ELF-1 (cell line): ENCODE measurements around the gene SPRR2G.
"Not testable (repeated sequence)": the region's sequence is repeated elsewhere in the genome, so short reads cannot be mapped to it uniquely, and the experiment has no call there.

ENCODE experiments used
- DNase-seq: peaks from one replicate; pipeline ENCODE4 v3.0.0-alpha.2; 2016; ENCODE audit warnings: low read depth, low spot score

Gene SPRR2G

DNA sequence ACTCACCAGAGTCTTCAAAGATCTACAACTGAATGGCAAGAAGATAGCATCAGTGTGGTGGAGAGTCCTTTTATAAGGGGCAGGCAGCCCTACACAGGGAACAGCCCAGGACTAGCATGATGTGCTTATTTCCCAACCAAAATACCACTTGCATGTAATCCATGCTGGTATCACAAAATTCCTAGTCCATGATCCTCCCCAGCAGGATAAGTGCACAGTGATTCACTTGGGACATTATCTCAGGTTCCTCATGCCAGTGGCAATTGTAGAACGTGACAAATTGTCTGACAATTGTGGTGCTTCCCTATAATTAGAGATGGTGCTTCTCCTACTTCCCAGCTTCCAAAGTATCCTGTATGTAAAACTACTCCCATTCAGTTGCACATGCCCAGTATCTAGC lies at the start of gene SPRR2G:
SPRR2G (minus strand) TSS at position 45 of the 400 bp plus-strand sequence. CDS start 780 bp downstream, outside the sequence.
- no peak for DNase-seq

- DNase-seq, result no peak
These were observed 44.5 kb upstream of the SPRR2G start for GRCh38 chr1:153195216-153195615.

DNA sequence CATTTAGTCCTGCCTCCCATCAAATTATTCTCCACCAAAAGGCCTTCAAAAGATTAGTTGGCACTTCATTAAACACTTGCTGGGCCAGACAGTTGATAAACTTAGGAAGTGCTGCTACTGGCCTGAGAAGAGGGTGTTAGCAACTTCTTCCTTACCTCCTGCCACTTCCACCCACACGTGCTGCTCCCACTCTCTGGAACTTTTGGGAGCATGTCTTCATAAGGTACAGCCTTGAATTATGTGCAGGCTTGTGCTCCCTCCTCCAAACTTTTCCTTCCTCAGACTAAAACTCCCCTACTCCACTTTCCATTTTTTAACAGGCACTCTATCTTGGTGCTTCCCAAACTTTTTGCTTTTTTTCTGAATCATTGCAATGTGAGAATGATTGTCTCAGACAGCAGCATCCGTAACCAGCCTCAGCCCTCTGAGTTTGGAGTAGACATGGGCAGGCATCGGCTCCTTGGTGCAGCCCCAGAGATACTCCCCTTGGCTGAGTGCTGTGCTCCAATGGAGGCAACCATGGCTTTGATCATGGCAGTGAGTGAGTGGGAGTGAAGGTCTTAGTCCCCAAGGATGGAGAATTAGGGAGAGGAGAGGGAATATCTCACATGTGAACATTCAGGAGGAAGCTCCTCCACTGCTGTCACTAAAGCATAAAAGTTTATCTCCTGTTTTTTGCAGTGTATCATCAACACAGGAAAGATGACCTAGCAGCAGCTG lies 43.8 kb upstream of the SPRR2G start:
- no peak for DNase-seq

- peak; percentile 62 for DNase-seq
These were observed 42.0 kb upstream of the SPRR2G start for GRCh38 chr1:153192697-153193096.

GRCh38 chr1:153190373-153190772 lies 39.7 kb upstream of the SPRR2G start:
- no peak for DNase-seq

GRCh38 chr1:153188301-153188700 lies 37.6 kb upstream of the SPRR2G start:
- DNase-seq, result not testable (repeated sequence)

- no peak for DNase-seq
These were observed 29.9 kb upstream of the SPRR2G start for GRCh38 chr1:153180556-153180955.

GRCh38 chr1:153178922-153179321 lies 28.2 kb upstream of the SPRR2G start:
- no peak for DNase-seq

DNA sequence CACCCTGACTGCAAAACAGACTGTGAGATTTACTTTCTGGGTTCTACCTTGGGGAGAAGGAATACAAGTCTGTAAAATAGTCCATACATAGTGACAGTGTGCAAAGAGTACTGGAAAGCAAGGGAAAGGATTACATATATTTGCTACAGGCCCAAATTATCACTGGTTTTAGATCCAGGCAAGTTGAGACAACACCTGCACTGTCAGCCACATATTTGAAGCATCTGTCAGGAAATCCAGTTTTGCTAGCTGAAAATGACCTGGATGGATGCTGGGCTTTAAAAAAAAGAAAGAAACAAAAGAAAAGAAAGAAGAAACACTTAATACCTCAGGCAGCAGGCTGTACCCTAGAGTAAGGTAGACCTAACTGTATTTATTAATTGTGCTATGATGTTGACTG lies 23.9 kb upstream of the SPRR2G start:
- DNase-seq, result no peak

GRCh38 chr1:153168686-153169085 lies 18.0 kb upstream of the SPRR2G start:
- no peak for DNase-seq

GRCh38 chr1:153155541-153155940 lies 4.9 kb upstream of the SPRR2G start:
- no peak for DNase-seq

GRCh38 chr1:153152481-153152880 lies 1.8 kb upstream of the SPRR2G start:
- DNase-seq, result no peak

GRCh38 chr1:153141377-153141776 lies 9.3 kb downstream of the SPRR2G start:
- DNase-seq, result no peak

GRCh38 chr1:153140484-153140883 lies 10.2 kb downstream of the SPRR2G start:
- no peak for DNase-seq

DNA sequence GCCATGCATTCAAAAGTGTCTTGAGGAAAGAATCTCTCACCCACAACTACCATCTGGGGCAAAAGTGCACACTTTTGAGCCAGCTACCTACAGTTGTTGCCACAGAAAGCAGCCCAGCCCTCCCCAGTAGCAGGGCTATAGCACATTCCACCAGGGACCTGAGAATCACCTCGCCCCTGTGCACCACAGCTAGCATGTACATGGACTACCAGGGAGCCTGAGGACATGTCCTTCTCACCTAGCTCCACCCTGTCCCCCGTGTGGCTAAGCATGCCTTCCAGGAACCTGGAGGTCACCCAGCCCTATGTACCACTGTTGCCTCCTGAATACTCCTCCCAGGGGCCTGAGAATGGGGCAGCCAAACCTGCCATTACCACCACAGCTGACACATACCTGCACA lies 16.9 kb downstream of the SPRR2G start:
- DNase-seq, result no peak

DNA sequence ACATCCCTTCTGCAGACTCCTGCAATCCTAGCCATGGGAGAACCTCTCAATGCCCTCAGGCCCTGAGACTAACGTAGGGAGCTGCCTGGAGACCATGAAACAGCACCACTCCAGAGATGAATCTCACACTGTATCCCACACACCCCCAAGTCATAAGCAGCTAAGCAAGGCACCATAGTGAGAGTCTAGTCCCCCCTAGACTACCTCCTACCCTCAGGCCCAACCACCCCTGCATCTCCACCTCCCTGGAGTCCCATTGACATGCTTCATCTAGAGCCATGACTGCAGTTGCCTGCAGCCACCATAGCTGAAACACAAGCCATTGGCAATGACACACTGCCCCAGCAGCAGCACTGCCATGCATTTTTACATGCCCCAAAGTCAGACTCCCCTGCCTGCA lies 17.4 kb downstream of the SPRR2G start:
- DNase-seq, result no peak

DNA sequence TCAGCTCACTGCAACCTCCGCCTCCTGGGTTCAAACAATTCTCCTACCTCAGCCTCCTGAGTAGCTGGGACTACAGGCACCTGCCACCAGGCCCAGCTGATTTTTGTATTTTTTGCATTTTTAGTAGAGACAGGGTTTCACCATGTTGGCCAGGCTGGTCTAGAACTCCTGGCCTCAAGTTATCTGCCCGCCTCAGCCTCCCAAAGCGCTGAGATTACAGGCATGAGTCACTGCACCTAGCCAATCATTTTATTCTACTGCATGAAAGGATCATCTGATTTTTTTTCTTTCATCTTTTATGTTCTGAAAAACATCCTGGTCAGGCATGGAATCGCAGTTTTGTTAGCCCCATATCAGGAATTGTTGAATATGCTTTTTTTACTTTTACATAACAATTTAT lies 22.0 kb downstream of the SPRR2G start:
- not testable (repeated sequence) for DNase-seq

DNA sequence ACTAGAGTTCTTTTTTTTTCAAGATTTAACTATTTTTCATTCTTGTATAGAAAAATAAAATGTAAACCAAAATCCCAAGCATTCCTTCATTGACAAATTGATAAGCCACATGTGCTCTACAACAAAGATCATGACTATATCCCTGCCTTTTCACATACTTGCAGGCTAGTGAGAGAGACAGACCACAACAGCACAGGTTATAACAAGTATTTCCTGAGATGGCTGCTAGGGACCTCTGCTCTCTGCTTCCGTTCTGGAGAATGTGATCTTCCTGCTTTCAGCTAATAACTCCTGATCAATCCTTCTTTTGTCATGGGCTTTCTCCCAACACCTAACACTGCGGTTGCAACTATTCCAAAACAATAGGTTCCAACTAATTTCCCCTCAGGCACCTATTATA lies 23.4 kb downstream of the SPRR2G start:
- DNase-seq, result no peak

- DNase-seq, result no peak
These were observed 25.2 kb downstream of the SPRR2G start for GRCh38 chr1:153125536-153125935.

GRCh38 chr1:153123793-153124192 lies 26.9 kb downstream of the SPRR2G start:
- peak; percentile 47 for DNase-seq

DNA sequence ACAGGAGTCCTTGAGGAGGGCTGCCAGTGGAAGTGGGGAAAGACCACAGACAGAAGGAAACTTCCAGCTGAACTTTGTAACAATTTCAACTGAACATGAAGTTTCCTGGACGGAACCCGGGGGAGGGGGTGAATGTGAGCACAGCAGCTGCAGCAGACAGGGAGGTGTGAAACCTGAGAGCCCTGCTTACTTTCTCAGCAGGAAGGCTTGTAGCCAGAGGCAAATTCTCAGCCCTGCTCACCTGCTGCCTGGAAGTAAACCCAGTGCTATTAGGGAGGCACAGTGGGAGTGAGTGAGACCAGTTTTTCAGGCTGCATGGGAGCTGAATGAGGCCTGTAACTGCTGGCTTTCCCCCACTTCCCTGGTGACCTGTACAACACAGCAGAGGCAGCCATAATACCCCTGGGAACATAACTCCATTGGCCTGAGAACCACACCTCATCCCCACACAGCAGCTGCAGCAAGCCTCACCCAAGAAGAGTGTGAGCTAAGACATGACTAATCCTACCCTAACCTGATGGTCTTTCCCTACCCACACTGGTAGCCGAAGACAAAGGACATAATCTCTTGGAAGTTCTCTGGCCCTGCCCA lies 27.8 kb downstream of the SPRR2G start:
- DNase-seq, result peak; percentile 97

DNA sequence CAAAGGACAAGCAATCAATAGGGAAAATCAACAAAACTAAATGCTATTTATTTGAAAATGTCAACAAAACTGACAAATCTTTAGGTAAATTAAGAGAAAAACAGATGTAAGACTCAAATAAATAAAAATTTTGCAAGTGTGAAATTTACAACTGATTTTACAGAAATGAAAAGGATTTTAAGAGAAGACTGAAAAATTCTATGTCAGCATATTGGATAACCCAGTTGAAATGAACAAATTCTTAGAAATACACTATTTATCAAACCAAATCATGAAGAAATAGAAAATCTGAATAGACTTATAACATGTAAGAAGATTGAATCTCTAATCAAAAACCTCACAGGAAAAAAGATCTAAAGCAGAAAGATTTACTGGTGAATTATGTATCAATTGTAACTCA lies 29.7 kb downstream of the SPRR2G start:
- no peak for DNase-seq

DNA sequence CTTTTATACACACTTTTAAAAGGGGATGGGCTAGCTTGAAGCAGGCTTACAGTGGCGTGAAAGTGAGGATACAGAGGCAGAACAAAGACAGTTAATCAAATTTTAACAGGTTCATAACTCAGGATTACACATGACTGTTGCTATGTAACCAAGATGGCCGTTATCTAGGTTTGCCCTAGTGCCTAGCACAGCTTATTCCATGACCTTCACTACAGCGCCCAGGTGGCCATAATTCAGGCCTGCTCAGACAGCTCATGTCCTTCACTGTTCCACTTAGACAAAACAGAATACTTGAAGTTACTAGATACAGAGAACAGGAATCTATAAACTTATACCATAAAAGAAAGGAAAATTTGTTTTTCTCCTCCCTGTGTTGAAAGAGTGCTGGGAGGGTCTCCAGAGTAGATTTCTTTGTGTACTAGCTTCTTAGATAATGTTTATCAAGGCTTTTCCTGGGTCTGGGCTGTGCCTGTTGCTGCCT lies 31.2 kb downstream of the SPRR2G start:
- no peak for DNase-seq
